Measurements from ENCODE around the gene STARD8.
"Not testable (repeated sequence)": the region's sequence is repeated elsewhere in the genome, so short reads cannot be mapped to it uniquely, and the experiment has no call there.

The STARD8 gene

DNA sequence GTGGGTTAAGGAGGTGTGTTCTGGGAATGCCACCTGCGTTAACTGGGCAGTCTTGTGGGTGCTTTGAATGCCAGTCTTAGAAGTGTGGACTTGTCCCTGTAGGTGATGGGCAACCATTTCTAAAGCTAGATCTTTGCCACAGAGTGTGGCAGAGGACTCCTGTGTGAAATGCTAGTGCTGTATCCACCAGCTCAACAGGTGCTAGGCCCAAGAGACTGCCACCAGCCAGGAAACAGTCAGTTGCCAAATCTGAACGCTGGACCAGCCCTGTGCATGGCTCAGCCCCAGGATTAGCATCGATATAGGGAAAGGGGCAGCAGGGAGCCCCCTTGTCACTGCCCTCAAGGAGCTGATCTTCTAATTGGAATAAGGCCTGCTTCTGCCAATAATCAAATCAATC lies 35.3 kb downstream of the STARD8 start:
- no peak for DNase-seq (ENCODE audit: low read depth, low spot score)
- Histone ChIP-seq H3K9me3 (ENCODE audit: low read depth, low read length) (no peaks in the 10 kb centered on the region), H3K9ac (ENCODE audit: insufficient read length) (no peak overlapping the region), H3K4me3 (no peak overlapping the region), H3K36me3 (ENCODE audit: insufficient read depth, low read length) (no peaks in the 10 kb centered on the region), H3K27ac (no peak overlapping the region)
- TF ChIP-seq FOXP2 (optimal IDR thresholded peaks at IDR 0.05; ENCODE audit: control extremely low read depth, extremely low read length, insufficient read depth) (no peak), EZH2 (IDR thresholded peaks at IDR 0.05) (no peak), POLR2AphosphoS5 (IDR thresholded peaks at IDR 0.05; ENCODE audit: borderline replicate concordance, low read depth, low read length) (no peak)

DNA sequence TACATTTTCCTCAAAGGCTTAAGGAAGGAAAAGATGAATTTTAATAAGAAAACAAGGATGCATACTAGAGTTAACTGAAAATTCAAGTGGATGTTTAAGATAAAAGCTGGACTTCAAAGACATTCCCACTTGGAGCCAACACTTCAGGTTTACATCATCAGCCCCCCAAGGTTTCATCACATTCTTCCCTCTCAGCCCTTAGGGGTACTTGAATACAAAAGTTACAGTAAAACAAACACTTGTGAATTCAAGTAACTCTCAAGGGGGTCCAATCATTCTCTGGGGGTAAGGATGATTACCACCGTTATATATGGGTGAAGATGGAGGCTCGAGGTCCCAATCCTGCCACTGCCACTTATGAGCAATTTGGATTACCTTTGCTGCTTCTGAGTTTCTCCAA lies 36.1 kb downstream of the STARD8 start:
- DNase-seq (ENCODE audit: low read depth, low spot score): no peak
- TF ChIP-seq FOXP2 (optimal IDR thresholded peaks at IDR 0.05; ENCODE audit: control extremely low read depth, extremely low read length, insufficient read depth) (no peak), POLR2AphosphoS5 (IDR thresholded peaks at IDR 0.05; ENCODE audit: borderline replicate concordance, low read depth, low read length) (no peak), EZH2 (IDR thresholded peaks at IDR 0.05) (no peak)
- Histone ChIP-seq H3K36me3 (ENCODE audit: insufficient read depth, low read length) (no peaks in the 10 kb centered on the region), H3K9me3 (ENCODE audit: low read depth, low read length) (no peaks in the 10 kb centered on the region), H3K9ac (ENCODE audit: insufficient read length) (no peak overlapping the region), H3K4me3 (no peak overlapping the region), H3K27ac (no peak overlapping the region)

DNA sequence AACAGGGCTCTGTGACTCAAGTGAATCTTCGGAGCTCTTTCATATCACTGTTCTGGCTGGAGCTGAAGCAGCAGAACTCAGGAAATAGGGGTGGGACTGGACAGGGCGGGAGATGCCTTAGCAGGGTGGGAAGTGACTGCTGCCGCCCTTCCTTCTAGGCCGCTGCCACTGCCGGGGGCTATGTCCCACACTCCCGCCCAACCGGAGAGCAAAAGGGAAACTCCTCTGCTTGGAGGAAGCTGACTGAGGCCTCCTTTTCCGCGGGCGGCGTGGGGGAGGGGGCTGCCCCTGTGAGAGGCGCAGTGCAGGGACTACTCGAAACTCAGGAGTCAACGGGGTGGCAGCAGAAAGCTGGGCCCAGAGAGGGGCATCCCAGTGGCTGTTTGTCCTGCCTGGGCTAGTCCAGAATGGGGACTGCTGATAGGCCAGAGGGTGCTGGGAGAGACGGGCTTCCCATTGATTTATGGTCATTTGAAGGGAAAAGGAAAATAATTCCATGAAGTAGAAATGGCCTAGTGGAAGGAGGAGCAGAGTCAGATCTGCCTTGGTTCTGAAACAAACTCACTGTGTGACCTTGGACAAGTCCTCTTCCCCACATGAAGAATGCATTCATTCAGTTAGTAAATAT lies 36.9 kb downstream of the STARD8 start:
- Histone ChIP-seq H3K27ac (no peak overlapping the region), H3K9ac (ENCODE audit: insufficient read length) (no peak overlapping the region), H3K36me3 (ENCODE audit: insufficient read depth, low read length) (no peaks in the 10 kb centered on the region), H3K9me3 (ENCODE audit: low read depth, low read length) (no peaks in the 10 kb centered on the region), H3K4me3 (no peak overlapping the region)
- TF ChIP-seq EZH2 (IDR thresholded peaks at IDR 0.05): no peak
- TF ChIP-seq FOXP2 (optimal IDR thresholded peaks at IDR 0.05; ENCODE audit: control extremely low read depth, extremely low read length, insufficient read depth): no peak
- TF ChIP-seq POLR2AphosphoS5 (IDR thresholded peaks at IDR 0.05; ENCODE audit: borderline replicate concordance, low read depth, low read length): no peak
- DNase-seq (ENCODE audit: low read depth, low spot score): no peak

DNA sequence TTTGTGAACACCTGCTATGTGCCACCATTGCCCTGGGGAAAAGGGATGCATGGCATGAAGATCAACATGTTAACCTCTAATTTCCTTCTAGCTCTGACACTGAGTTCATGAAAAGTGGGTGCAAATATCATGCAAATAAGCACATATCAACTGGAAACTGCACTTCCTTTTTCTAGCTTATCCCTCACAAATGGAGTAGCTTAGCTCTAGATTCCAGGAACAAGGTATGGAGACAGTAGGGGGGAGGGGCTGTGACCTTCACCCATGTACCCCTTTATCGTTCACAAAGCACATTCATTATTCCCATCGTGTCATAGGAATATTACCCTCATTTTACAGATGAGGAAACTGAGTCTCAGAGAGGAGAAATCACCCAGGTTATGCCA lies 37.4 kb downstream of the STARD8 start:
- no peak overlapping the region for H3K27ac ChIP-seq
- no peak overlapping the region for H3K4me3 ChIP-seq
- no peak overlapping the region for H3K9ac ChIP-seq (ENCODE audit: insufficient read length)
- no peak for TF ChIP-seq EZH2 (IDR thresholded peaks at IDR 0.05)
- no peak for TF ChIP-seq POLR2AphosphoS5 (IDR thresholded peaks at IDR 0.05; ENCODE audit: borderline replicate concordance, low read depth, low read length)
- no peak for TF ChIP-seq FOXP2 (optimal IDR thresholded peaks at IDR 0.05; ENCODE audit: control extremely low read depth, extremely low read length, insufficient read depth)
- no peaks in the 10 kb centered on the region for H3K36me3 ChIP-seq (ENCODE audit: insufficient read depth, low read length)
- H3K9me3 ChIP-seq (ENCODE audit: low read depth, low read length): no peaks in the 10 kb centered on the region
- DNase-seq (ENCODE audit: low read depth, low spot score): no peak

DNA sequence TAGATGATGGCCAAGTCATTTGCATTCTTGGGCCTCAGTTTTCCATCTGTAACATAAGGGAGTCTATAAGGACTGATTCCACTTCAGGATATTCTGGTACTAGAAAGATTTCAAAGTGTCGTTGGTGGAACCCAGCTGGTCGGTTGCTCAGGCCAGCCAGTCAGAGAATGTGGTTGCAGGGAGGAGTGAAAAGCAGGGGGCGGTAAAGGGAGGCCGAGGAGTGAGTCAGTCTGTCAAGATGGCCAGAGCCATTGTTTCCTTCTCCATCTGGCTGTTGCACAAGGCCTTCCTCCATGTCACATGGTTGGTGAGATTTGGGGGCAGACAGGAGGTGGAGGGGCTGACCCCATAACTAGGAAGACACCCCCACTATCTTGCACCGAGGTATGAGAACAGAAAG lies 38.2 kb downstream of the STARD8 start:
- DNase-seq (ENCODE audit: low read depth, low spot score): no peak
- no peaks in the 10 kb centered on the region for H3K9me3 ChIP-seq (ENCODE audit: low read depth, low read length)
- H3K27ac ChIP-seq: no peak overlapping the region
- TF ChIP-seq EZH2 (IDR thresholded peaks at IDR 0.05) (no peak), FOXP2 (optimal IDR thresholded peaks at IDR 0.05; ENCODE audit: control extremely low read depth, extremely low read length, insufficient read depth) (no peak), POLR2AphosphoS5 (IDR thresholded peaks at IDR 0.05; ENCODE audit: borderline replicate concordance, low read depth, low read length) (no peak)
- H3K4me3 ChIP-seq: no peak overlapping the region
- H3K36me3 ChIP-seq (ENCODE audit: insufficient read depth, low read length): no peaks in the 10 kb centered on the region
- no peak overlapping the region for H3K9ac ChIP-seq (ENCODE audit: insufficient read length)

DNA sequence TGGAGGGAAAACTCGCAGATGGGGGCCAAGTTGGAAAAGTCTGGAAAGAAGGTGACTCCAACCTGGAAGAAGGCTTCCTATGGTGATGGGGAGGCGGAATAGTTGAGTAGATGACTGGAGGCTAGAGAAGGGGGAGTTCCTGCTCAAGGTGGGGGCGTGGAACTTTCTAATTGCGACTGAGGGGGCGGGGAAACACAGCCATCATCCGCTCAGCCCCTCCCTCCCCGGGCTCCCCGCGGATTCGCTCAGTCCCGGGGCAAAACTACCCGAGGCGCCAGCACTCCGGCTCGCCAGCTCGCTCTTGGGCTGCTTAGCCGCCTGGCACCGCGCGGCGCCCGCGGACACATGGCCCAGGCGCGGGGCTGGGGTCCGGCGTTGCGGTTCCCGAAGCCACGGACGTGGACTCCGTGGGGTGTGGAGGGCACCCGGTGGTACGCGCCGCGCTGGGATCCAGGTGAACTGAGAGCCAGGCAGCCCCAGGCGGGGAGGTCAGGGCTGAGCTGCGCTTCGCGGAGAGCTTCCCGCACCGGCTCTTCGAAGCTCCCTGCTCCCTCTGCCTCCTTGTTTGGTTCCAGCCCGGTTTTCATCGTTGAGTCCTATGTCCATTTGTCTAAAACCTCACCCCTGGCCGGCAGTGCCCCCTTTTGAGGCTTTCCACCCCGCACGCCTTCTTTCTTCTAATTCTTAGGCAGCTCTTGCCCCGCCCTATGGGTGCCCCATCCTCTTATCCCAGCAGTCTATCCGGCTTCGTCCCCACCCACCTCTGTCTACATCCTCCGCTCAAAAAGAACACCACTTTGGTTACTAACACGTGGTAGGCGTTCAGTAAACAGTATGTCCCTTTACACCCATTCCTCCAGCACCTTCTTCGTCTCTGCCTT lies 38.9 kb downstream of the STARD8 start:
- H3K4me3 ChIP-seq: peak overlapping the region; percentile 66
- no peak for TF ChIP-seq FOXP2 (optimal IDR thresholded peaks at IDR 0.05; ENCODE audit: control extremely low read depth, extremely low read length, insufficient read depth)
- peak; percentile 42; the same call in 1 of the 2 replicates for TF ChIP-seq POLR2AphosphoS5 (IDR thresholded peaks at IDR 0.05; ENCODE audit: borderline replicate concordance, low read depth, low read length)
- no peak for TF ChIP-seq EZH2 (IDR thresholded peaks at IDR 0.05)
- no peak overlapping the region for H3K9ac ChIP-seq (ENCODE audit: insufficient read length)

DNA sequence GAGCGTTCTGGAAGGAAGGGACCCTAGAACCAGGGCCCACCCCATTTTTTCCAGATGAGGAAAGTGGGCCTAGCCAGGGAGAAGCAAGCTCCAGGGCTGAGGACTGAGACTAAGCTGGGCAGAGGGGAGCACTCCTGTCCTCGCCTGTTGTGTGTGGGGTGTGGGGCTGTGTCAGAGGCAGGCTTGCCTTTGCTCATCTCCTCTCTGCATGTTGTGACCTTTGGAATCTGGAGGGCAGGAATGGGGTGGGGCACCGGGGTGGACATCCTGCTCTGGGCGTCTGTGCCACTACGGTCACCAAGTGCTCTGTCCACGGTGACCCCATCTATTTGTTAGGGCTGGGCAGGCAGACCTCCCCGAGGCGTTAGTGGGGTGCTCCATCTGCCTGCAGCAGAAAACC lies 41.5 kb downstream of the STARD8 start:
- DNase-seq (ENCODE audit: low read depth, low spot score); H3K36me3 ChIP-seq (ENCODE audit: insufficient read depth, low read length); H3K9ac ChIP-seq (ENCODE audit: insufficient read length); H3K27ac ChIP-seq; H3K4me3 ChIP-seq; H3K9me3 ChIP-seq (ENCODE audit: low read depth, low read length): not testable (repeated sequence)

More for the DNA sequence above, 38.9 kb downstream of the STARD8 start:
- Histone ChIP-seq H3K36me3 (ENCODE audit: insufficient read depth, low read length) (no peaks in the 10 kb centered on the region), H3K9me3 (ENCODE audit: low read depth, low read length) (no peaks in the 10 kb centered on the region), H3K27ac (no peak overlapping the region)
- DNase-seq (ENCODE audit: low read depth, low spot score): no peak

DNA sequence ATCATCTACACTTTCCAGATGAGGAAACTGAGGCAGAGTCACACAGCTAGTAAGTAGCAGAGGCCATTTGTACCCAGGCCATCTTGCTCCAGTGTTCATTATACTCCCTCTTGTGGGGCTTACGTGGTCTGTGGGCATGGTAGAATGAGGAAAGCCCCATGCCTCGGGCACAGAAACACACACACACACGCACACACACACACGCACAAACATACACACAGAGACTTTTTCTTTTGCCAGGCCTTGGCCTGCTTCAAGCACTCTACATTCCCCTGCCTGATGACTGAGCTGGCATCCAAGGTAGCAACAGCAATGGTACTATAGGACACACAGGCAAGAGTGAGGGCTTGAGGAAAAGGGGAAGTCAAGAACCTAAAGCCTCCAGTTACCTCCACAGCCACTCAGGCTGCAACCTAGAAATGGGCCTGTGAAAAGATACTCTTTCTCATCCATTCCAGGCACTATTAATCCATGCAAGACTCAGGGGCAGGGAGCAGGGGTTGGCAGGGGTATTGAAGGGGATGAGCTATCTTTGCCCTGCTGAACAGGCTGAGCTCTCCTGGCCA lies 43.6 kb downstream of the STARD8 start:
- TF ChIP-seq EZH2 (IDR thresholded peaks at IDR 0.05) (no peak), FOXP2 (optimal IDR thresholded peaks at IDR 0.05; ENCODE audit: control extremely low read depth, extremely low read length, insufficient read depth) (no peak), POLR2AphosphoS5 (IDR thresholded peaks at IDR 0.05; ENCODE audit: borderline replicate concordance, low read depth, low read length) (no peak)

More for the DNA sequence above, 43.6 kb downstream of the STARD8 start:
- no peak overlapping the region for H3K4me3 ChIP-seq
- no peaks in the 10 kb centered on the region for H3K9me3 ChIP-seq (ENCODE audit: low read depth, low read length)
- no peaks in the 10 kb centered on the region for H3K36me3 ChIP-seq (ENCODE audit: insufficient read depth, low read length)
- H3K27ac ChIP-seq: no peak overlapping the region
- DNase-seq (ENCODE audit: low read depth, low spot score): no peak
- no peak overlapping the region for H3K9ac ChIP-seq (ENCODE audit: insufficient read length)
